AG09319 (cell line): ENCODE measurements around the gene EHD2.

Experiments used
- DNase-seq: peaks from one replicate; pipeline ENCODE4 v3.0.0-alpha.2; 2010; ENCODE audit warnings: low read depth; ENCODE audit errors: extremely low read depth
- TF ChIP-seq, protein P1 (sequence below): IDR thresholded peaks from 2 replicates; pipeline ENCODE4 v1.5.1; 2011; ENCODE audit warnings: low read depth, mild to moderate bottlenecking, inconsistent platforms, low read length, moderate library complexity

EHD2 gene

DNA sequence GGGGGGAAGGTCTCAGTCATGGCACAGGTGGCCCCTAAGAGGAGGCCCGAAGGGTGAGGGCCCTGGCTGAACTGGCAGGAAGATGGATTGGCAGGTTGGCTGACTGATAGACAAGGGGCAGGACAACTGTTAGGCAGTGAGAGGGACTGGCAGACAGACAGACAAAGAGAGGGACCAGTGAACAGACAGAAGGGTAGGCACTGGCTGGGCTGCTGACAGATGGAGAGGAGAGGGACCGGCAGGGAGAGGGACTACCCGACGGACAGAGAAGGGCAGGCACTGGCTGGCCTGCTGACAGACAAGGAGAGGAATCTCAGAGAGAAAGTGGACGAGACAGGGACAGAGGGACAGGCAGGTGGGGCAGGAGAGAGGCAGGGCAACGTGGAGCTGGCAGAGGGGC, 31.8 kb upstream of the EHD2 start:
- TF ChIP-seq, protein P1, sequence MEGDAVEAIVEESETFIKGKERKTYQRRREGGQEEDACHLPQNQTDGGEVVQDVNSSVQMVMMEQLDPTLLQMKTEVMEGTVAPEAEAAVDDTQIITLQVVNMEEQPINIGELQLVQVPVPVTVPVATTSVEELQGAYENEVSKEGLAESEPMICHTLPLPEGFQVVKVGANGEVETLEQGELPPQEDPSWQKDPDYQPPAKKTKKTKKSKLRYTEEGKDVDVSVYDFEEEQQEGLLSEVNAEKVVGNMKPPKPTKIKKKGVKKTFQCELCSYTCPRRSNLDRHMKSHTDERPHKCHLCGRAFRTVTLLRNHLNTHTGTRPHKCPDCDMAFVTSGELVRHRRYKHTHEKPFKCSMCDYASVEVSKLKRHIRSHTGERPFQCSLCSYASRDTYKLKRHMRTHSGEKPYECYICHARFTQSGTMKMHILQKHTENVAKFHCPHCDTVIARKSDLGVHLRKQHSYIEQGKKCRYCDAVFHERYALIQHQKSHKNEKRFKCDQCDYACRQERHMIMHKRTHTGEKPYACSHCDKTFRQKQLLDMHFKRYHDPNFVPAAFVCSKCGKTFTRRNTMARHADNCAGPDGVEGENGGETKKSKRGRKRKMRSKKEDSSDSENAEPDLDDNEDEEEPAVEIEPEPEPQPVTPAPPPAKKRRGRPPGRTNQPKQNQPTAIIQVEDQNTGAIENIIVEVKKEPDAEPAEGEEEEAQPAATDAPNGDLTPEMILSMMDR = no peak
- no peak for DNase-seq

DNA sequence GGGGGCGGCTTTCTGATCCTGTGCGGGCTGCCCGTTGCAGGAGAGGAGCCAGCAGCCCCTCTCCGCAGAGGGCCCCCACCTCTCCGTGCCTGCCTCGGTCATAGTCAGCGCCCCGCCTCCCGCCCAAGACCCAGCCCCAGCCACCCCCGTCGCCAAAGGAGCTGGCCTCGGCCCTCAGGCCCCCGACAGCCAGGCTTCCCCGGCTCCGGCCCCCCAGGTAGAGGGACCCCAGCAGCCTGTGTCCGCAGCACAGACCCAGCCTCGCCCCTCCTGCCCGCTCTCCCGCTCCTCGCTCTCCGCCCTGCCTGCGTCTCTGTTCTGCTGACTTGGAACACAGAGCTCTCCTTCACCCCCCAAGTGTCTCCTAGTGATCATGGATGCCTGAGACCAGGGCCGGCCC, 31.3 kb upstream of the EHD2 start:
- DNase-seq = no peak
- TF ChIP-seq, protein P1 = no peak

DNA sequence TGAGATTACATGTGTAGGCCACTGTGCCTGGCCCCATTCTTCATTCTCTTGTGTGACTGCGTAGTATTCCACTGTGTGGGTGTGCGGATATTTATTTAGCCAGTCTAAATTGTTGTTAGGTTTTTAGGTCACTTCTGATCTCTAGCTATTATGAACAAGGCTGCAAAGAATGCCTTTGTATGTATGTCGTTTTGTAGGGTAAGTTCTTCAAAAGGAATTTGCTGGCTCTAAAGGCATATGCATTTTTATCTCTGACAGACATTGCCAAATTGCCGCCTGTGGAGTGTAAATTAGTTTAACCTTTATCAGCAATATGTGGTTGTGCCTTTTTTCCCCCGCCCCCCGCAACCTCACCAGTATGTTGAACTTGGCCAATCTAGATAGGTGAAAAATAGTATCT, 30.3 kb upstream of the EHD2 start:
- no peak for DNase-seq
- TF ChIP-seq, protein P1 = no peak

DNA sequence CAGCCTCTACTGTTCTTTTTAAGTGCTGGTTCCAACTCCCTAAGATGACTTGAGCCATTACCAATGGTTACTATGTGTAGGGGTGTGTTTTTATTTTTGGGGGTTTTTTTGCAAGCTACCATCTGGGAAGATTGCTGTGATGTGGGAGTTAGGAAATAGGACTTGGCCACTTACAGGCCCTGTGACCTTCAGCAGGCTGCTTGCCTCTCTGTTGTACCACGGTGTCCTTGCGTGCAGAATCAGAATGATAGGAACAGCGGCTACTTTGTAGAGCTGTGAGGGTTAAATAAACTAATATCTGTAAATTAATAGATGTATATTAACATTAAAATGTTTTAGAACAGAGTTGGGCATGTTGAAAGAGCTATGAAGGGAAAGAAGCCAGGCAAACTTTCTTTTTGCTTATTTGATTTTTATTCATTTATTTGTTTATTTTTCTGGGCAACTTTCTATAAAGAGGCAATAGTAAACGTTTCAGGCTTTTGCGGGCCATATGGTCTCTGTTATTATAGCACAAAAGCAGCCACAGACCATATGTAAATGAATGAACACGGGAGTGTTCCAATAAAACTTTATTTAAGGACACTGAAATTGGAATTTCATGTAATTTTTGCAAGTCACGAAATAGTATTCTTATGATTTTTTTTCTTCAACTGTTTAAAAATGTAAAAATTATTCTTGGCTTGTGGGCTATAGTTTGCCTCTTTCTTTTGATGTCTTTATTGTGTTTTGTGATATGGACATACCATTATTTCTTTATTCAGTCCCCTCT, 26.4 kb upstream of the EHD2 start:
- DNase-seq = no peak
- TF ChIP-seq, protein P1 = no peak

DNA sequence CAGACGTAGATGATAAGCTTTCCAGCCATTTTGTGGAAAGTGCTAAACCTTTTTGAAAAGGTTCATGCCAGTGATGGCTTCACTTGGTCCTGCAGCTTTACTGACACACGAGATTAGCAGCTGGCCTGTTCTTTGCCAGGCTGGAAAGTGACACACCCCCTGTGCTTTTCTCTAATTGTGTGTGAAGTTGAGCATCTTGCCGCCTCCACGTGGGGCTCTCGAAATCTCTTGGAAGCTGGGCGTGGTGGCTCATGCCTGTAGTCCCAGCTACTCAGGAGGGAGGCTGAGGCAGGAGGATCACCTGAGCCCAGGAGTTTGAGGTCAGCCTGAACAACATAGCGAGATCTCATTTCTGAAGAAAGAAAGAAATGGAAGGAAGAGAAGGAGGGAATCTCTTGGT, 25.3 kb upstream of the EHD2 start:
- TF ChIP-seq, protein P1 = no peak
- DNase-seq = no peak

DNA sequence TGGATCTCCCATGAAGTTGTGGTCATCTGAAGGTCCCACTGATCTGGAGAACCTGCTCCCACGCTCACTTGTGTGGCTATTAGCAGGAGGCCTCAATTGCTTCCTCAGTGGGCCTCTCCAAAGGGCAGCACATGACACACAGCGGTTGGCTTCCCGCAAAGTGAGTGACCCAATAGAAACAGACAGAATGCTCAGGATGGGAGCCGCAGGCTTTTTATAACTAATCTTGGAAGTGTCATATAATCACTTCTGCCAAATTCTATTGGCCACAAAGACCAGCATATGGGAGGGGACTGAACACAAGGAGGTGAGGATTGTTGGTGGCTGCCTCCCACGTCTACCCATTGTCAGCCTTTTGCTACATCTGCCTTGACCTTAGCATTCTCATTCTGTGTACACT, 22.1 kb upstream of the EHD2 start:
- TF ChIP-seq, protein P1 = no peak

DNA sequence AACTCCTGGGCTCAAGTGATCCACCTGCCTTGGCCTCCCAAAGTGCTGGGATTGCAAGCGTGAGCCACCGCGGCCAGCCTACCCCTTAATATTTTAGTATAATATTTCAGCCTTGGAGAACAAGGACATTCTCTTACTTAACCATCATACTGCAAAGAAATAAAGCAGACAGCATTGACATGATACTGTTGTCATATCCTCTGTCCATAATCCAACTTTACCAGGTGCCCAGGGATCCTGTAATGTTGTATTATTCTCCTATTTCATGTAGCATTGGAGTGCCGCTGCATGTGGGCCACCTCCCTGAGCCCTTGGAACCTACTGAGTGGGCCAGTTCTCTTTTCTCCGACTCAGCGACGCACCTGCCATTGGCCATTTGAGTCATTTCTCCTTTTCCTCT, 21.4 kb upstream of the EHD2 start:
- no peak for DNase-seq
- TF ChIP-seq, protein P1 = no peak

More for the DNA sequence above, 22.1 kb upstream of the EHD2 start:
- DNase-seq = no peak
